Stimulated activated CD4-positive, alpha-beta T cell treated with anti-CD3 and anti-CD28 coated beads, Interleukin-2, amount 100 ng/mL, for 4 hours (primary cell): ENCODE data around the gene CNTNAP5.

ENCODE experiments used
- DNase-seq: peaks from one replicate; pipeline ENCODE4 v3.0.0-alpha.2; 2020; ENCODE audit warnings: low read depth

The CNTNAP5 gene

GRCh38 chr2:124689348-124689747, 664.3 kb downstream of the CNTNAP5 start:
- no peak for DNase-seq

- DNase-seq, result no peak
These were observed 667.1 kb downstream of the CNTNAP5 start for GRCh38 chr2:124692216-124692615.

- no peak for DNase-seq
These were observed 667.6 kb downstream of the CNTNAP5 start for GRCh38 chr2:124692707-124693106.

- DNase-seq, result no peak
These were observed 668.1 kb downstream of the CNTNAP5 start for GRCh38 chr2:124693156-124693555.

GRCh38 chr2:124698979-124699565, 674.0 kb downstream of the CNTNAP5 start:
- DNase-seq, result no peak

GRCh38 chr2:124702777-124703176, 677.7 kb downstream of the CNTNAP5 start:
- DNase-seq, result no peak

GRCh38 chr2:124704071-124704925, 679.2 kb downstream of the CNTNAP5 start:
- no peak for DNase-seq

GRCh38 chr2:124708661-124709060, 683.6 kb downstream of the CNTNAP5 start:
- no peak for DNase-seq

GRCh38 chr2:124713969-124714368, 688.9 kb downstream of the CNTNAP5 start:
- no peak for DNase-seq

- DNase-seq, result no peak
These were observed 700.1 kb downstream of the CNTNAP5 start for GRCh38 chr2:124725187-124725586.

GRCh38 chr2:124740636-124741035, 715.5 kb downstream of the CNTNAP5 start:
- no peak for DNase-seq

GRCh38 chr2:124753842-124754241, 728.8 kb downstream of the CNTNAP5 start:
- no peak for DNase-seq

- no peak for DNase-seq
These were observed 730.3 kb downstream of the CNTNAP5 start for GRCh38 chr2:124755386-124755785.

GRCh38 chr2:124756048-124756447, 731.0 kb downstream of the CNTNAP5 start:
- no peak for DNase-seq

- DNase-seq, result no peak
These were observed 737.3 kb downstream of the CNTNAP5 start for GRCh38 chr2:124762388-124762787.

GRCh38 chr2:124763611-124764010, 738.5 kb downstream of the CNTNAP5 start:
- no peak for DNase-seq

- no peak for DNase-seq
These were observed 749.7 kb downstream of the CNTNAP5 start for GRCh38 chr2:124774781-124775180.

GRCh38 chr2:124776332-124776731, 751.2 kb downstream of the CNTNAP5 start:
- no peak for DNase-seq

- DNase-seq, result no peak
These were observed 753.0 kb downstream of the CNTNAP5 start for GRCh38 chr2:124778076-124778475.

- no peak for DNase-seq
These were observed 771.6 kb downstream of the CNTNAP5 start for GRCh38 chr2:124796647-124797046.

- DNase-seq, result no peak
These were observed 772.0 kb downstream of the CNTNAP5 start for GRCh38 chr2:124797049-124797448.

- no peak for DNase-seq
These were observed 773.5 kb downstream of the CNTNAP5 start for GRCh38 chr2:124798551-124798950.
